Fibroblast of skin of right biceps (primary cell): ENCODE results near the gene CDADC1.

Experiments
- DNase-seq: peaks from one replicate; pipeline ENCODE4 v3.0.0-alpha.2; 2013

Gene CDADC1

GRCh38 chr13:49297338-49297737, 49.6 kb downstream of the CDADC1 start:
- no peak for DNase-seq

GRCh38 chr13:49298416-49298815, 50.7 kb downstream of the CDADC1 start:
- DNase-seq: no peak

GRCh38 chr13:49298903-49299605, 51.3 kb downstream of the CDADC1 start:
- no peak for DNase-seq

- DNase-seq: no peak
These were observed 52.6 kb downstream of the CDADC1 start for GRCh38 chr13:49300276-49300675.

- peak; percentile 72 for DNase-seq
These were observed 53.2 kb downstream of the CDADC1 start for GRCh38 chr13:49300739-49301589.

- no peak for DNase-seq
These were observed 54.5 kb downstream of the CDADC1 start for GRCh38 chr13:49302222-49302621.

- no peak for DNase-seq
These were observed 55.1 kb downstream of the CDADC1 start for GRCh38 chr13:49302817-49303216.

GRCh38 chr13:49303533-49304252, 56.0 kb downstream of the CDADC1 start:
- DNase-seq: no peak

- DNase-seq: no peak
These were observed 56.6 kb downstream of the CDADC1 start for GRCh38 chr13:49304356-49304755.

GRCh38 chr13:49304763-49305700, 57.3 kb downstream of the CDADC1 start:
- no peak for DNase-seq

GRCh38 chr13:49305792-49306425, 58.2 kb downstream of the CDADC1 start:
- no peak for DNase-seq

GRCh38 chr13:49307365-49307764, 59.6 kb downstream of the CDADC1 start:
- DNase-seq: no peak

- peak; percentile 14 for DNase-seq
These were observed 60.6 kb downstream of the CDADC1 start for GRCh38 chr13:49308097-49308875.

- DNase-seq: no peak
These were observed 61.2 kb downstream of the CDADC1 start for GRCh38 chr13:49308921-49309408.

GRCh38 chr13:49310251-49310650, 62.5 kb downstream of the CDADC1 start:
- DNase-seq: no peak

- DNase-seq: no peak
These were observed 64.1 kb downstream of the CDADC1 start for GRCh38 chr13:49311816-49312215.

- peak; percentile 47 for DNase-seq
These were observed 66.7 kb downstream of the CDADC1 start for GRCh38 chr13:49314344-49314882.

- DNase-seq: peak; percentile 62
These were observed 67.4 kb downstream of the CDADC1 start for GRCh38 chr13:49315036-49315565.

- no peak for DNase-seq
These were observed 68.2 kb downstream of the CDADC1 start for GRCh38 chr13:49315756-49316482.

- DNase-seq: peak; percentile 20
These were observed 71.8 kb downstream of the CDADC1 start for GRCh38 chr13:49319551-49319950.
